DND-41 (cell line): ENCODE results near the gene RBBP5.

Source experiments
- ATAC-seq: fragments of 200-7000 bp; cut with Tn5 transposase; 3 replicates; pipeline ENCODE4 v1.9.1; 2021; ENCODE audit warnings: low read depth; ENCODE audit not compliant: insufficient read depth
- DNase-seq: peaks from one replicate; pipeline ENCODE4 v3.0.0-alpha.2; 2020
- H2AFZ ChIP-seq: 2 replicates; pipeline ENCODE4 v1.6.0; 2012; ENCODE audit warnings: low read depth, low read length
- H3K27ac ChIP-seq: 2 replicates; pipeline ENCODE4 v1.5.1; 2012; ENCODE audit warnings: low read length, inconsistent platforms
- H3K27me3 ChIP-seq: fragments of 200-600 bp; sonication (generic); 2 replicates; pipeline ENCODE4 v1.6.0; 2012; ENCODE audit warnings: low read length, mild to moderate bottlenecking, inconsistent platforms; ENCODE audit not compliant: insufficient read depth, poor library complexity
- H3K36me3 ChIP-seq: 2 replicates; pipeline ENCODE4 v1.5.1; 2012; ENCODE audit warnings: low read length, inconsistent platforms; ENCODE audit not compliant: insufficient read depth
- H3K4me1 ChIP-seq: 2 replicates; pipeline ENCODE4 v1.5.1; 2012; ENCODE audit warnings: mild to moderate bottlenecking, low read length; ENCODE audit not compliant: insufficient read depth
- H3K4me2 ChIP-seq: 2 replicates; pipeline ENCODE4 v1.6.0; 2012; ENCODE audit warnings: mild to moderate bottlenecking, moderate library complexity, low read length, inconsistent platforms; ENCODE audit not compliant: insufficient read depth
- H3K4me3 ChIP-seq, 2 experiments: fragments of 200-600 bp in 1 of 2; shearing (Covaris generic) in 1 of 2; 2 replicates each; pipeline ENCODE4 v1.5.1; 2012 to 2016; ENCODE audit warnings: inconsistent platforms in 2 of 2, low read length in 2 of 2, mild to moderate bottlenecking in 2 of 2, low read depth in 1 of 2, moderate library complexity in 1 of 2
- H3K79me2 ChIP-seq: 2 replicates; pipeline ENCODE4 v1.6.0; 2012; ENCODE audit warnings: low read length, inconsistent platforms; ENCODE audit not compliant: insufficient read depth
- H3K9ac ChIP-seq: 2 replicates; pipeline ENCODE4 v1.6.0; 2012; ENCODE audit warnings: low read depth, mild to moderate bottlenecking, inconsistent platforms, low read length, moderate library complexity
- H3K9me3 ChIP-seq: 2 replicates; pipeline ENCODE4 v1.5.1; 2012; ENCODE audit warnings: low read length, moderate library complexity, mild to moderate bottlenecking, inconsistent platforms; ENCODE audit not compliant: insufficient read depth, severe bottlenecking
- H4K20me1 ChIP-seq: 2 replicates; pipeline ENCODE4 v1.6.0; 2012; ENCODE audit warnings: low read length; ENCODE audit not compliant: insufficient read depth
- CTCF ChIP-seq: IDR thresholded peaks from 2 replicates; pipeline ENCODE4 v1.5.1; 2012; ENCODE audit warnings: borderline replicate concordance, low read length, moderate library complexity, mild to moderate bottlenecking; ENCODE audit not compliant: poor library complexity, severe bottlenecking; ENCODE audit errors: extremely low read depth
- EZH2 ChIP-seq: IDR thresholded peaks from 3 replicates; pipeline ENCODE4 v1.6.1; 2012; ENCODE audit warnings: borderline replicate concordance, low read depth, mild to moderate bottlenecking, moderate library complexity, low read length, inconsistent platforms; ENCODE audit not compliant: severe bottlenecking

The RBBP5 gene

GRCh38 chr1:205059660-205060059 is 62.1 kb downstream of the RBBP5 start:
- Histone ChIP-seq H3K4me1 (peaks cover 4% of the 10 kb centered on the region), H3K9me3 (no peaks in the 10 kb centered on the region), H3K36me3 (no peaks in the 10 kb centered on the region), H3K9ac (no peak overlapping the region), H3K4me2 (no peak overlapping the region), H3K27ac (no peak overlapping the region), H3K79me2 (no peaks in the 10 kb centered on the region), H2AFZ (no peak overlapping the region), H3K4me3 (no peak overlapping the region), H4K20me1 (peaks cover 5% of the 10 kb centered on the region), H3K27me3 (peaks cover 4% of the 10 kb centered on the region)
- TF ChIP-seq CTCF, result no peak
- no peak for TF ChIP-seq EZH2
- DNase-seq, result no peak
- ATAC-seq, result no peak

- Histone ChIP-seq H3K36me3 (no peaks in the 10 kb centered on the region), H2AFZ (no peak overlapping the region), H3K27me3 (peaks cover 9% of the 10 kb centered on the region), H3K4me2 (no peak overlapping the region), H3K9me3 (no peaks in the 10 kb centered on the region), H3K9ac (no peak overlapping the region), H3K27ac (no peak overlapping the region), H3K79me2 (no peaks in the 10 kb centered on the region), H4K20me1 (peaks cover 5% of the 10 kb centered on the region), H3K4me1 (peaks cover 4% of the 10 kb centered on the region), H3K4me3 (no peak overlapping the region)
- ATAC-seq (no peak), DNase-seq (no peak)
- TF ChIP-seq EZH2, result no peak
These were observed 62.9 kb downstream of the RBBP5 start for GRCh38 chr1:205058853-205059252.

GRCh38 chr1:205057808-205058575 is 63.8 kb downstream of the RBBP5 start:
- Histone ChIP-seq H3K4me2 (no peak overlapping the region), H2AFZ (no peak overlapping the region), H3K27me3 (peaks cover 9% of the 10 kb centered on the region), H3K4me3 (no peak overlapping the region), H3K27ac (no peak overlapping the region), H3K9ac (no peak overlapping the region), H3K9me3 (no peaks in the 10 kb centered on the region), H3K36me3 (no peaks in the 10 kb centered on the region), H3K79me2 (no peaks in the 10 kb centered on the region), H4K20me1 (peaks cover 5% of the 10 kb centered on the region), H3K4me1 (peaks cover 4% of the 10 kb centered on the region)
- DNase-seq (no peak), ATAC-seq (no peak)
- TF ChIP-seq CTCF (no peak), EZH2 (no peak)

GRCh38 chr1:205056956-205057568 is 64.7 kb downstream of the RBBP5 start:
- peaks cover 4% of the 10 kb centered on the region for H3K4me1 ChIP-seq
- peaks cover 5% of the 10 kb centered on the region for H4K20me1 ChIP-seq
- ATAC-seq (no peak), DNase-seq (no peak)
- no peak overlapping the region for H2AFZ ChIP-seq
- no peak for TF ChIP-seq CTCF
- TF ChIP-seq EZH2, result no peak
- H3K9ac ChIP-seq, result no peak overlapping the region
- no peaks in the 10 kb centered on the region for H3K9me3 ChIP-seq
- no peak overlapping the region for H3K27ac ChIP-seq
- H3K79me2 ChIP-seq, result no peaks in the 10 kb centered on the region
- no peak overlapping the region for H3K4me2 ChIP-seq
- peaks cover 9% of the 10 kb centered on the region for H3K27me3 ChIP-seq
- H3K4me3 ChIP-seq, result no peak overlapping the region
- H3K36me3 ChIP-seq, result no peaks in the 10 kb centered on the region
